Trophoblast cell (in vitro differentiated cells and primary cell): ENCODE measurements around the gene KIAA1614.

ENCODE experiments used
- DNase-seq, 2 donors: peaks; one replicate each; pipeline ENCODE4 v3.0.0-alpha.2; 2016
- H2AFZ ChIP-seq: 2 replicates; pipeline ENCODE4 v1.6.1; 2013; ENCODE audit warnings: low read length, moderate library complexity, mild to moderate bottlenecking; ENCODE audit not compliant: insufficient read depth, poor library complexity
- H2AK5ac ChIP-seq: 2 replicates; pipeline ENCODE4 v1.6.1; 2013; ENCODE audit warnings: mild to moderate bottlenecking, low read length
- H2BK120ac ChIP-seq: 2 replicates; pipeline ENCODE4 v1.6.1; 2013; ENCODE audit warnings: low read length, mild to moderate bottlenecking, moderate library complexity; ENCODE audit not compliant: insufficient read depth, poor library complexity
- H2BK12ac ChIP-seq: 2 replicates; pipeline ENCODE4 v1.6.1; 2013; ENCODE audit warnings: mild to moderate bottlenecking, low read length, moderate library complexity
- H2BK5ac ChIP-seq: 2 replicates; pipeline ENCODE4 v1.6.1; 2013; ENCODE audit warnings: low read length, low read depth, moderate library complexity, mild to moderate bottlenecking; ENCODE audit not compliant: poor library complexity
- H3K14ac ChIP-seq: 2 replicates; pipeline ENCODE4 v1.6.1; 2013; ENCODE audit warnings: mild to moderate bottlenecking, low read length
- H3K18ac ChIP-seq: 2 replicates; pipeline ENCODE4 v1.6.1; 2013; ENCODE audit warnings: mild to moderate bottlenecking, low read length
- H3K23ac ChIP-seq: 2 replicates; pipeline ENCODE4 v1.6.1; 2013; ENCODE audit warnings: low read length
- H3K27ac ChIP-seq: 2 replicates; pipeline ENCODE4 v1.5.1; 2013; ENCODE audit warnings: low read depth, mild to moderate bottlenecking, inconsistent platforms, low read length, moderate library complexity
- H3K27me3 ChIP-seq: 2 replicates; pipeline ENCODE4 v1.6.1; 2013; ENCODE audit warnings: inconsistent platforms, mild to moderate bottlenecking, low read length, moderate library complexity; ENCODE audit not compliant: insufficient read depth
- H3K36me3 ChIP-seq, 2 experiments: 1 replicate in 1 of 2; 2 replicates in 1 of 2; pipeline ENCODE4 v1.6.1; 2013; ENCODE audit warnings: low read length in 2 of 2, mild to moderate bottlenecking in 2 of 2, moderate library complexity in 1 of 2; ENCODE audit not compliant: insufficient read depth in 2 of 2, control insufficient read depth in 1 of 2
- H3K4ac ChIP-seq: 2 replicates; pipeline ENCODE4 v1.6.1; 2013; ENCODE audit warnings: low read depth, mild to moderate bottlenecking, low read length, moderate library complexity
- H3K4me1 ChIP-seq, 2 experiments: 1 replicate in 1 of 2; 2 replicates in 1 of 2; pipeline ENCODE4 v1.6.1; 2013; ENCODE audit warnings: low read length in 2 of 2, mild to moderate bottlenecking in 2 of 2, moderate library complexity in 1 of 2; ENCODE audit not compliant: insufficient read depth in 2 of 2, control insufficient read depth in 1 of 2
- H3K4me2 ChIP-seq: 2 replicates; pipeline ENCODE4 v1.6.1; 2013; ENCODE audit warnings: inconsistent platforms, mild to moderate bottlenecking, low read length, moderate library complexity
- H3K4me3 ChIP-seq: 2 replicates; pipeline ENCODE4 v1.5.1; 2013; ENCODE audit warnings: mild to moderate bottlenecking, low read depth, low read length, inconsistent platforms
- H3K79me1 ChIP-seq: one replicate; pipeline ENCODE4 v1.6.1; 2013; ENCODE audit warnings: low read length
- H3K79me2 ChIP-seq: 2 replicates; pipeline ENCODE4 v1.6.1; 2013; ENCODE audit warnings: low read length, mild to moderate bottlenecking; ENCODE audit not compliant: control insufficient read depth, insufficient read depth, poor library complexity
- H3K9ac ChIP-seq: 2 replicates; pipeline ENCODE4 v1.6.1; 2013; ENCODE audit warnings: mild to moderate bottlenecking, low read length
- H3K9me3 ChIP-seq: 2 replicates; pipeline ENCODE4 v1.6.1; 2013; ENCODE audit warnings: low read depth, mild to moderate bottlenecking, control low read depth, inconsistent platforms, low read length; ENCODE audit not compliant: insufficient read depth
- H4K12ac ChIP-seq: 2 replicates; pipeline ENCODE4 v1.6.1; 2013; ENCODE audit warnings: low read depth, mild to moderate bottlenecking, low read length, moderate library complexity
- H4K8ac ChIP-seq: 2 replicates; pipeline ENCODE4 v1.6.1; 2013; ENCODE audit warnings: low read depth, mild to moderate bottlenecking, low read length, moderate library complexity
- H4K91ac ChIP-seq: one replicate; pipeline ENCODE4 v1.6.1; 2013; ENCODE audit warnings: low read depth, mild to moderate bottlenecking, low read length, moderate library complexity
- WGBS: extraction: QIAGEN DNeasy Blood & Tissue Kit; methylation state at CpG from one replicate; pipeline ENCODE4 v1.1.7; 2013; ENCODE audit warnings: missing lambda C conversion rate; ENCODE audit not compliant: insufficient read length, insufficient coverage; ENCODE audit errors: extremely low coverage; 5-methylcytosine and 5-hydroxymethylcytosine counted together

The KIAA1614 gene

DNA sequence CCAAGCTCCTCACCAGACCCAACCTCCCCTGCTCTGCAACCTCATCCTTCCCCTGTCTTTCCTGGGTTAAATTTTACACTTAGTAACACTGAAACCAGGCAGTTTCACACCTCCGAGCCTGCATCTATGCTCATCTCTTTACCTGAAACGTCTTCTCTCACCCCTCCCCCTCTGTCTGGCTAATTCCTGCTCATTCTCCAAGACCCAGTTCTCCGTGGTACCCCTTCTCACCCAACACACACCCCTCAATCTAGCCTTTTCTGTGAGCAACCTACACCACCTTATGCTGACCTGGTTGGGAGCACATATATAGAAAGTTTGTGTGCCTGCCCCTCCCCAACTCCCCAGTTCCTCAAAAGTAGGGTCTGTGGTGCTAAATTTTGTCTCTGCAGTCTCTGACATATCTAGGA, 3.7 kb upstream of the KIAA1614 start:
- no peak overlapping the region for H2BK12ac ChIP-seq
- H3K18ac ChIP-seq = no peak overlapping the region
- H2AFZ ChIP-seq = no peak overlapping the region
- no peak overlapping the region for H4K8ac ChIP-seq
- H2AK5ac ChIP-seq = no peak overlapping the region
- peaks cover 8% of the 10 kb centered on the region for H3K79me1 ChIP-seq
- H3K27ac ChIP-seq = no peak overlapping the region
- peaks cover 15% of the 10 kb centered on the region for H3K27me3 ChIP-seq
- no peak overlapping the region for H4K91ac ChIP-seq
- H3K9me3 ChIP-seq = peaks cover 2% of the 10 kb centered on the region
- H3K4me1 ChIP-seq = peaks cover 4 to 8% of the 10 kb centered on the region in 2 experiments
- no peak for DNase-seq
- H3K14ac ChIP-seq = no peak overlapping the region
- no peak overlapping the region for H2BK120ac ChIP-seq
- no peak overlapping the region for H3K9ac ChIP-seq
- H3K4me2 ChIP-seq = no peak overlapping the region
- WGBS = no CpG with 5 or more reads among the region's 3 CpGs
- no peak overlapping the region for H2BK5ac ChIP-seq
- no peak overlapping the region for H3K4ac ChIP-seq
- H3K4me3 ChIP-seq = no peak overlapping the region
- no peak overlapping the region for H4K12ac ChIP-seq
- H3K23ac ChIP-seq = no peak overlapping the region
- no peaks in the 10 kb centered on the region for H3K36me3 ChIP-seq
- no peaks in the 10 kb centered on the region for H3K79me2 ChIP-seq

DNA sequence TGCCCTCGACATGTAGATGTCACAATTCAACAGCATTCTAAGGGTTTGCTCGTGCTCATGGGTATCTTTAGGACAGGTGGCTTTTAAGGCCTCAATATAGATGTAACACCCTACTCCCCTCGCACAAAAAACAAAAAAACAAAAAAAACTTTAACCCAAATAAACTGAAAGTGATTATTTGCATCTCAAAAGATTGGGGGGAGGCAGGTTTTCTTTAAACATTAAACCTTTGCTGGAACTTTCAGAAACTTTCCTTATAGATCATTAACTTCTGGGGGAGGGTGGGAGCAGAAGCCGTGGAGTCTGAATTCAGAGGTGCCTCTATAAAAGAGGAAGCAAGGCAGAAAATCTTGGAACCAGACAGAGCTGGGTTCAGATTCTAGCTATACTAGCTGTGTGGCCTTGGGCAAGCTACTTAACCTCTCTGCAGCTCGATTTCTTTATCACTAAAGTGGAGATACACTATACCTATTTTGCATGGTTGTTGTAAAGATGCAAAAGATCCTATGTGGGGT, 3.2 kb upstream of the KIAA1614 start:
- H3K36me3 ChIP-seq = no peaks in the 10 kb centered on the region
- WGBS = no CpG with 5 or more reads among the region's 5 CpGs
- H2BK120ac ChIP-seq = no peak overlapping the region
- peaks cover 4 to 8% of the 10 kb centered on the region in 2 experiments for H3K4me1 ChIP-seq
- peaks cover 2% of the 10 kb centered on the region for H3K9me3 ChIP-seq
- H3K79me2 ChIP-seq = no peaks in the 10 kb centered on the region
- H4K8ac ChIP-seq = no peak overlapping the region
- peaks cover 8% of the 10 kb centered on the region for H3K79me1 ChIP-seq
- no peak overlapping the region for H3K9ac ChIP-seq
- H3K4me3 ChIP-seq = no peak overlapping the region
- H3K27me3 ChIP-seq = peaks cover 15% of the 10 kb centered on the region
- H4K91ac ChIP-seq = no peak overlapping the region
- no peak overlapping the region for H3K18ac ChIP-seq
- no peak overlapping the region for H3K4me2 ChIP-seq
- H3K27ac ChIP-seq = no peak overlapping the region
- DNase-seq = no peak
- no peak overlapping the region for H4K12ac ChIP-seq
- H2AK5ac ChIP-seq = no peak overlapping the region
- H2AFZ ChIP-seq = no peak overlapping the region
- H3K4ac ChIP-seq = no peak overlapping the region
- no peak overlapping the region for H3K14ac ChIP-seq
- H2BK12ac ChIP-seq = no peak overlapping the region
- H2BK5ac ChIP-seq = no peak overlapping the region
- H3K23ac ChIP-seq = no peak overlapping the region

DNA sequence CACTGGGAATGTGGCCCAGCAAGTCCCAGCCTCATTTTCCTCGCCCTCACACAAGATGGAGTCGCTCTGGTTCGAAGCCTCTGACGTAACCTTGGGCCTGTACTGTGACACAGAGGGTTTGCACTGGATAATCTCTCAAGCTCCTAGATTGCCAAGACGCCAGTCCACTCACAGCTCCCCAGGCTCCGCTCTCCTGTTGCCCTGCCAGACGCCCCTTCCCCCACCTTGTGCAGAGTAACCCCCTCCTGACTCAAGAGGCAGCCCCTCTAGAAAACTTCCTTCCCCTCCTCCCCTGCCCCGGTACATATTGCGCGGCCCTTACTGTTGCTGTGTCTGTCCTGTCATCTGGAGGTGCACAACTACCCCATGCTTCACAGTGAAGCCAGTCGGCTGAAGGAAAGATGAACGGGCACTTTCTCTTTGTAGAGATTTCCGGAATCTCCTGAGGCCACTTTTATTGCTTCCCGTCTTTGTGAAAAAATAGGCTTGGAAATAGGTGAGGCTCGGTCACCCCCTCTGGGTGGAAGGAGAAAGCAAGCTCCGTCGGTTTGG, 981 bp upstream of the KIAA1614 start:
- Histone ChIP-seq H3K23ac (no peak overlapping the region), H2BK12ac (no peak overlapping the region), H2AFZ (peak overlapping the region; percentile 79), H4K8ac (peak overlapping the region; percentile 37), H3K9me3 (peaks cover 2% of the 10 kb centered on the region), H3K4ac (no peak overlapping the region), H3K79me1 (peaks cover 8% of the 10 kb centered on the region), H3K36me3 (no peaks in the 10 kb centered on the region), H3K18ac (peak overlapping the region; percentile 8), H3K4me2 (peak overlapping the region; percentile 75), H3K9ac (no peak overlapping the region), H3K79me2 (no peaks in the 10 kb centered on the region), H3K27me3 (peaks cover 15% of the 10 kb centered on the region), H2BK5ac (no peak overlapping the region), H3K27ac (no peak overlapping the region), H2BK120ac (no peak overlapping the region), H3K4me1 (peaks cover 4 to 8% of the 10 kb centered on the region in 2 experiments), H2AK5ac (no peak overlapping the region), H4K12ac (no peak overlapping the region), H4K91ac (peak overlapping the region; percentile 25), H3K4me3 (no peak overlapping the region), H3K14ac (no peak overlapping the region)
- peak; percentile 24 to 48 for DNase-seq
- WGBS = no CpG with 5 or more reads among the region's 17 CpGs

DNA sequence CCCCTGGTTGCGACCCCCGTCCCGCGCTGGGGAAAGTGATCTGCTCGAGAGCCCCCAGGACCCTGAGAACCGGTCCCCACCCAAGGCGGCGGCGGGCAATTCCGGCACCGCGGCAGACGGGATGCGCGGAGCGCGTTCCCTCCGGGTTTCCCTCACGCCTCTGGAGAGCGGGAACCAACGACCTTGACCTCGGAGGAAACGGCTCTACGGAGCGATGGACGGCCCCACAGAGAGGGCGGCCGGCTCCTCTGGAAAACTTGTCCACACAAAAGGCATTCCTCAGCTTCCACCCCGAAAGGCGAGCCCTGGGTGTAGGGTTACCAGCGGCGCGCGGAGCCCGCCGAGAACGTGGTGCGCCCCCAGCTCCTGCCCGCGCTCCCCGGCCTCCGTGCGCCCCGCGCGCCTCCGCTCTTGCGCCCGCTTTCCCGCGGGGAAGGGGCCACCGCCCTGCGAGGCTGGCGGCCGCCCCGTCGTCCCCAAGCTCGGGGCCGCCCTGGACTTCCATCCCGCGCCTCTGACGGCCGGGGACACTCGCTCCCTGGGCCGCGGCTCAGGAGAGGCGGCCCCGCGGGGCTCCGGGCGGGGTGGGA, 391 bp upstream of the KIAA1614 start:
- H3K18ac ChIP-seq = peak overlapping the region; percentile 7
- no peak overlapping the region for H3K4ac ChIP-seq
- no peak overlapping the region for H2AK5ac ChIP-seq
- peaks cover 15% of the 10 kb centered on the region for H3K27me3 ChIP-seq
- peak in 1 of 2 donors; percentile 8 for DNase-seq
- H2AFZ ChIP-seq = peak overlapping the region; percentile 79
- H4K8ac ChIP-seq = peak overlapping the region; percentile 75
- H3K9me3 ChIP-seq = peaks cover 2% of the 10 kb centered on the region
- peak overlapping the region; percentile 75 for H3K4me2 ChIP-seq
- H2BK12ac ChIP-seq = no peak overlapping the region
- H4K91ac ChIP-seq = peak overlapping the region; percentile 25
- H3K4me1 ChIP-seq = peaks cover 4 to 8% of the 10 kb centered on the region in 2 experiments
- no peak overlapping the region for H3K23ac ChIP-seq
- WGBS = no CpG with 5 or more reads among the region's 71 CpGs
- no peak overlapping the region for H3K27ac ChIP-seq
- H2BK120ac ChIP-seq = peak overlapping the region; percentile 12
- H3K79me1 ChIP-seq = peaks cover 8% of the 10 kb centered on the region
- H3K79me2 ChIP-seq = no peaks in the 10 kb centered on the region
- H3K36me3 ChIP-seq = no peaks in the 10 kb centered on the region
- no peak overlapping the region for H2BK5ac ChIP-seq
- H3K14ac ChIP-seq = peak overlapping the region; percentile 62
- peak overlapping the region; percentile 9 for H4K12ac ChIP-seq
- no peak overlapping the region for H3K9ac ChIP-seq
- H3K4me3 ChIP-seq = peak overlapping the region; percentile 74
